Smooth muscle cell (in vitro differentiated cells): ENCODE measurements around the gene AFF1. TPM values are rescaled to one million over a fixed set of nuclear protein-coding genes. Genes with fewer than 3 reads are reported as not detected.

Experiments
- DNase-seq: peaks from one replicate; lab custom pipeline; 2025; ENCODE audit not compliant: unreplicated experiment; lab: John Stamatoyannopoulos, UW
- H2AFZ ChIP-seq: fragments of 200-600 bp; sonication (generic); 2 replicates; pipeline ENCODE4 v1.6.0; 2016; ENCODE audit warnings: antibody characterized with exemption, low read depth, mild to moderate bottlenecking
- H3F3A ChIP-seq: fragments of 200-600 bp; sonication (generic); 2 replicates; pipeline ENCODE4 v1.6.0; 2017; ENCODE audit warnings: antibody characterized with exemption, low read depth
- H3K27ac ChIP-seq: fragments of 200-600 bp; sonication (generic); 2 replicates; pipeline ENCODE4 v1.5.1; 2016; ENCODE audit warnings: low read depth, mild to moderate bottlenecking
- H3K27me3 ChIP-seq: fragments of 200-600 bp; sonication (generic); 2 replicates; pipeline ENCODE4 v1.6.1; 2016; ENCODE audit warnings: low read depth, mild to moderate bottlenecking
- H3K36me3 ChIP-seq: fragments of 200-600 bp; sonication (generic); 2 replicates; pipeline ENCODE4 v1.5.1; 2016; ENCODE audit warnings: low read depth
- H3K4me1 ChIP-seq: fragments of 200-600 bp; sonication (generic); 2 replicates; pipeline ENCODE4 v1.5.1; 2016; ENCODE audit warnings: low read depth
- H3K4me2 ChIP-seq: fragments of 200-600 bp; sonication (generic); 2 replicates; pipeline ENCODE4 v1.6.0; 2016; ENCODE audit warnings: mild to moderate bottlenecking
- H3K4me3 ChIP-seq: fragments of 200-600 bp; sonication (generic); 2 replicates; pipeline ENCODE4 v1.5.1; 2016; ENCODE audit warnings: mild to moderate bottlenecking
- H3K79me2 ChIP-seq: fragments of 200-600 bp; sonication (generic); 2 replicates; pipeline ENCODE4 v1.6.0; 2016; ENCODE audit warnings: low read depth, mild to moderate bottlenecking
- H3K9ac ChIP-seq: fragments of 200-600 bp; sonication (generic); 2 replicates; pipeline ENCODE4 v1.6.0; 2016; ENCODE audit warnings: low read depth
- H3K9me3 ChIP-seq: fragments of 200-600 bp; sonication (generic); replicated peaks from 2 replicates; pipeline ENCODE4 v1.5.1; 2016; ENCODE audit warnings: low read depth
- H4K20me1 ChIP-seq: fragments of 200-600 bp; sonication (generic); 2 replicates; pipeline ENCODE4 v1.6.0; 2016; ENCODE audit warnings: low read depth
- WGBS: methylation state at CpG from one replicate; pipeline ENCODE4 v1.1.7; 2016; ENCODE audit warnings: low lambda C conversion rate; 5-methylcytosine and 5-hydroxymethylcytosine counted together
- polyA plus RNA-seq: library from polyadenylated mRNA; unstranded; fragments of >200 nt; fragmentation: Nextera tagmentation; extraction: Ambion mirVana; gene quantifications from 2 replicates; pipeline ENCODE4 v1.2.1, GENCODE V29; 2016
- total RNA-seq: library from RNA; depleted of rRNA; stranded (reverse); fragments of >200 nt; gene quantifications from 2 replicates; pipeline ENCODE4 v1.2.3, GENCODE V29; 2014
- TF ChIP-seq, protein P1 (sequence below): fragments of 200-600 bp; sonication (generic); IDR thresholded peaks from 2 replicates; pipeline ENCODE4 v1.5.1; 2017; ENCODE audit warnings: borderline replicate concordance, mild to moderate bottlenecking, antibody characterized with exemption; ENCODE audit not compliant: insufficient read depth, poor library complexity, severe bottlenecking

AFF1 gene
- total and polyA plus RNA-seq, 2 experiments from 2014 or later: 6.6 to 17.7 TPM

- Histone ChIP-seq H3K4me3 (no peak overlapping the region), H3K4me2 (peak overlapping the region; percentile 37), H3K36me3 (no peaks in the 10 kb centered on the region), H3F3A (peaks cover 11% of the 10 kb centered on the region), H3K9me3 (no peaks in the 10 kb centered on the region), H3K4me1 (peaks cover 53% of the 10 kb centered on the region), H3K79me2 (peaks cover 20% of the 10 kb centered on the region), H3K27ac (no peak overlapping the region), H4K20me1 (peaks cover 90% of the 10 kb centered on the region), H3K9ac (no peak overlapping the region), H2AFZ (no peak overlapping the region), H3K27me3 (no peaks in the 10 kb centered on the region)
- 51% methylated on average over 2 of the region's 2 CpGs for WGBS
- TF ChIP-seq, protein P1, sequence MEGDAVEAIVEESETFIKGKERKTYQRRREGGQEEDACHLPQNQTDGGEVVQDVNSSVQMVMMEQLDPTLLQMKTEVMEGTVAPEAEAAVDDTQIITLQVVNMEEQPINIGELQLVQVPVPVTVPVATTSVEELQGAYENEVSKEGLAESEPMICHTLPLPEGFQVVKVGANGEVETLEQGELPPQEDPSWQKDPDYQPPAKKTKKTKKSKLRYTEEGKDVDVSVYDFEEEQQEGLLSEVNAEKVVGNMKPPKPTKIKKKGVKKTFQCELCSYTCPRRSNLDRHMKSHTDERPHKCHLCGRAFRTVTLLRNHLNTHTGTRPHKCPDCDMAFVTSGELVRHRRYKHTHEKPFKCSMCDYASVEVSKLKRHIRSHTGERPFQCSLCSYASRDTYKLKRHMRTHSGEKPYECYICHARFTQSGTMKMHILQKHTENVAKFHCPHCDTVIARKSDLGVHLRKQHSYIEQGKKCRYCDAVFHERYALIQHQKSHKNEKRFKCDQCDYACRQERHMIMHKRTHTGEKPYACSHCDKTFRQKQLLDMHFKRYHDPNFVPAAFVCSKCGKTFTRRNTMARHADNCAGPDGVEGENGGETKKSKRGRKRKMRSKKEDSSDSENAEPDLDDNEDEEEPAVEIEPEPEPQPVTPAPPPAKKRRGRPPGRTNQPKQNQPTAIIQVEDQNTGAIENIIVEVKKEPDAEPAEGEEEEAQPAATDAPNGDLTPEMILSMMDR: no peak
- no peak for DNase-seq
Measured at GRCh38 chr4:87055311-87055710, 120.5 kb downstream of the AFF1 start.

GRCh38 chr4:87056881-87057280 lies 122.1 kb downstream of the AFF1 start:
- Histone ChIP-seq H4K20me1 (peaks cover 97% of the 10 kb centered on the region), H3K9me3 (no peaks in the 10 kb centered on the region), H3K4me3 (no peak overlapping the region), H3K4me2 (no peak overlapping the region), H3K27ac (no peak overlapping the region), H2AFZ (no peak overlapping the region), H3K27me3 (no peaks in the 10 kb centered on the region), H3K9ac (no peak overlapping the region), H3F3A (peaks cover 11% of the 10 kb centered on the region), H3K4me1 (peaks cover 53% of the 10 kb centered on the region), H3K79me2 (peaks cover 17% of the 10 kb centered on the region), H3K36me3 (peaks cover 5% of the 10 kb centered on the region)
- no peak for DNase-seq
- TF ChIP-seq, protein P1: no peak
- 90% methylated on average over 2 of the region's 2 CpGs for WGBS

DNA sequence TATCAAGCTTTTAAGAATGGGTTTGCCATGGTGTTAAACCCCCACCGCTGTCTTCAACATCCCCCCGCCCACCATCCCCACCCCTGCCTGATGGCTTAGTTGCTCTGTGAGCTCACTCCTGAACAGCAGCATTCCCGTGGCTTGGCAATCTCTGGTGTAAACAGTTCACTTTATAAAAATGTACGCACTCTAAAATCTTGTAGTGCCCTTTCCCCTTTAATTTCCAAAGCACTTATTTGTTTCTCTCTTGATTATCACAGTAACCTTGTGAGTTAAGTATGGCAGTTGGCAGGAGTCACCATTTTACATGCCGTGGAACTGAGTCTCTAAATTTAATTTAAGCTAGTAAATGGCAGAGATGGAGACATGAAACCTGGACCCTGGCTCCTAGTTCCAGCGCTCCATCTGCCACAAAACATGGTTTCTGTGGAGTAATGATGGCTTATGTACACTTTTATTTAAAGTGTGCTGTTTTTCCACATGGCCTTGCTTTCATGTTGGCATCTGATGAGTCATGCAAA lies 123.1 kb downstream of the AFF1 start:
- Histone ChIP-seq H2AFZ (no peak overlapping the region), H3K79me2 (peaks cover 18% of the 10 kb centered on the region), H3K36me3 (peaks cover 6% of the 10 kb centered on the region), H3K9ac (no peak overlapping the region), H3K4me3 (no peak overlapping the region), H4K20me1 (peaks cover 97% of the 10 kb centered on the region), H3K27ac (peak overlapping the region; percentile 43), H3K4me2 (peak overlapping the region; percentile 16), H3K4me1 (peaks cover 53% of the 10 kb centered on the region), H3K27me3 (no peaks in the 10 kb centered on the region), H3K9me3 (no peaks in the 10 kb centered on the region), H3F3A (peaks cover 11% of the 10 kb centered on the region)
- no peak for DNase-seq
- WGBS: 50% methylated on average over 6 of the region's 6 CpGs
- TF ChIP-seq, protein P1: no peak
